ENCODE measurements around the gene TRIM24. TPM values are rescaled to one million over a fixed set of nuclear protein-coding genes. Genes with fewer than 3 reads are reported as not detected.

The TRIM24 gene
- total RNA-seq, 5 donors from 2014 or later (not counting 1 experiment from before 2014, with no cell fraction given), result 16.0 to 18.9 (median 17.1) TPM

Other genes starting within 250 kb of the TRIM24 start
- gene SVOPL, start 241.1 kb downstream of the TRIM24 start, total RNA-seq, result 1 to 10 TPM in 1 of 5 donors, not detected in 4; 1.2 TPM